Activated naive CD4-positive, alpha-beta T cell treated with anti-CD3 and anti-CD28 coated beads, Interleukin-2, amount 50 U/mL, for 24 hours (primary cell): ENCODE results near the gene RBMS2.
"Not testable (repeated sequence)": the region's sequence is repeated elsewhere in the genome, so short reads cannot be mapped to it uniquely, and the experiment has no call there.

ENCODE experiments used
- H3K27ac Mint-ChIP-seq: one replicate; pipeline ENCODE4 v1.8.0; 2021; ENCODE audit warnings: mild to moderate bottlenecking, mixed read lengths
- H3K27me3 Mint-ChIP-seq: one replicate; pipeline ENCODE4 v1.8.0; 2021; ENCODE audit warnings: mixed read lengths
- H3K36me3 Mint-ChIP-seq: one replicate; pipeline ENCODE4 v1.8.0; 2021; ENCODE audit warnings: mixed read lengths
- H3K4me1 Mint-ChIP-seq: one replicate; pipeline ENCODE4 v1.8.0; 2021; ENCODE audit warnings: mixed read lengths
- H3K4me3 Mint-ChIP-seq: one replicate; pipeline ENCODE4 v1.8.0; 2021; ENCODE audit warnings: mild to moderate bottlenecking, mixed read lengths
- H3K9me3 Mint-ChIP-seq: one replicate; pipeline ENCODE4 v1.8.0; 2021; ENCODE audit warnings: mixed read lengths

RBMS2 gene

GRCh38 chr12:56496704-56497103 is 24.9 kb upstream of the RBMS2 start:
- not testable (repeated sequence) for H3K9me3 Mint-ChIP-seq, H3K27me3 Mint-ChIP-seq, H3K36me3 Mint-ChIP-seq, H3K27ac Mint-ChIP-seq, H3K4me1 Mint-ChIP-seq
- peak overlapping the region; percentile 42 for H3K4me3 Mint-ChIP-seq

GRCh38 chr12:56498126-56498902 is 23.3 kb upstream of the RBMS2 start:
- H3K9me3 Mint-ChIP-seq, H3K4me3 Mint-ChIP-seq, H3K27me3 Mint-ChIP-seq, H3K36me3 Mint-ChIP-seq, H3K4me1 Mint-ChIP-seq, H3K27ac Mint-ChIP-seq: not testable (repeated sequence)

- not testable (repeated sequence) for H3K4me3 Mint-ChIP-seq, H3K4me1 Mint-ChIP-seq, H3K27ac Mint-ChIP-seq, H3K36me3 Mint-ChIP-seq, H3K27me3 Mint-ChIP-seq, H3K9me3 Mint-ChIP-seq
Measured at GRCh38 chr12:56499452-56499851, 22.2 kb upstream of the RBMS2 start.

GRCh38 chr12:56499879-56500278 is 21.7 kb upstream of the RBMS2 start:
- H3K27me3 Mint-ChIP-seq, H3K36me3 Mint-ChIP-seq, H3K9me3 Mint-ChIP-seq, H3K4me1 Mint-ChIP-seq, H3K4me3 Mint-ChIP-seq, H3K27ac Mint-ChIP-seq: not testable (repeated sequence)

- Mint-ChIP-seq H3K36me3 (no peaks in the 10 kb centered on the region), H3K9me3 (no peaks in the 10 kb centered on the region), H3K27ac (no peak overlapping the region), H3K27me3 (no peaks in the 10 kb centered on the region), H3K4me3 (no peak overlapping the region), H3K4me1 (peaks cover 6% of the 10 kb centered on the region)
Measured at GRCh38 chr12:56510786-56511185, 10.8 kb upstream of the RBMS2 start.

- not testable (repeated sequence) for H3K36me3 Mint-ChIP-seq, H3K4me1 Mint-ChIP-seq, H3K27ac Mint-ChIP-seq, H3K27me3 Mint-ChIP-seq, H3K9me3 Mint-ChIP-seq, H3K4me3 Mint-ChIP-seq
Measured at GRCh38 chr12:56514014-56514318, 7.7 kb upstream of the RBMS2 start.

GRCh38 chr12:56517854-56518253 is 3.8 kb upstream of the RBMS2 start:
- Mint-ChIP-seq H3K4me1 (peaks cover 38% of the 10 kb centered on the region), H3K4me3 (no peak overlapping the region), H3K36me3 (no peaks in the 10 kb centered on the region), H3K27ac (no peak overlapping the region), H3K9me3 (no peaks in the 10 kb centered on the region), H3K27me3 (no peaks in the 10 kb centered on the region)

GRCh38 chr12:56518570-56518969 is 3.0 kb upstream of the RBMS2 start:
- no peak overlapping the region for H3K27ac Mint-ChIP-seq
- H3K27me3 Mint-ChIP-seq: no peaks in the 10 kb centered on the region
- H3K4me3 Mint-ChIP-seq: no peak overlapping the region
- H3K9me3 Mint-ChIP-seq: no peaks in the 10 kb centered on the region
- H3K36me3 Mint-ChIP-seq: no peaks in the 10 kb centered on the region
- peaks cover 40% of the 10 kb centered on the region for H3K4me1 Mint-ChIP-seq

GRCh38 chr12:56520048-56520447 is 1.6 kb upstream of the RBMS2 start:
- H3K36me3 Mint-ChIP-seq: no peaks in the 10 kb centered on the region
- no peaks in the 10 kb centered on the region for H3K9me3 Mint-ChIP-seq
- no peak overlapping the region for H3K4me3 Mint-ChIP-seq
- peaks cover 40% of the 10 kb centered on the region for H3K4me1 Mint-ChIP-seq
- no peak overlapping the region for H3K27ac Mint-ChIP-seq
- H3K27me3 Mint-ChIP-seq: no peaks in the 10 kb centered on the region

GRCh38 chr12:56520506-56520905 is 1.1 kb upstream of the RBMS2 start:
- H3K4me1 Mint-ChIP-seq: peaks cover 40% of the 10 kb centered on the region
- no peaks in the 10 kb centered on the region for H3K27me3 Mint-ChIP-seq
- no peaks in the 10 kb centered on the region for H3K36me3 Mint-ChIP-seq
- no peak overlapping the region for H3K27ac Mint-ChIP-seq
- H3K4me3 Mint-ChIP-seq: no peak overlapping the region
- no peaks in the 10 kb centered on the region for H3K9me3 Mint-ChIP-seq

- H3K27ac Mint-ChIP-seq: no peak overlapping the region
- H3K9me3 Mint-ChIP-seq: no peaks in the 10 kb centered on the region
- H3K36me3 Mint-ChIP-seq: no peaks in the 10 kb centered on the region
- H3K4me1 Mint-ChIP-seq: peaks cover 40% of the 10 kb centered on the region
- H3K4me3 Mint-ChIP-seq: peak overlapping the region; percentile 78
- H3K27me3 Mint-ChIP-seq: no peaks in the 10 kb centered on the region
Measured at GRCh38 chr12:56521209-56521589, 421 bp upstream of the RBMS2 start.

GRCh38 chr12:56522411-56523193 is 982 bp downstream of the RBMS2 start:
- Mint-ChIP-seq H3K27ac (peak overlapping the region; percentile 48), H3K4me3 (peak overlapping the region; percentile 78)

GRCh38 chr12:56528846-56529245 is 7.2 kb downstream of the RBMS2 start:
- H3K4me1 Mint-ChIP-seq: peaks cover 3% of the 10 kb centered on the region
- no peaks in the 10 kb centered on the region for H3K9me3 Mint-ChIP-seq
- H3K27me3 Mint-ChIP-seq: no peaks in the 10 kb centered on the region
- H3K36me3 Mint-ChIP-seq: no peaks in the 10 kb centered on the region
- H3K27ac Mint-ChIP-seq: no peak overlapping the region
- H3K4me3 Mint-ChIP-seq: no peak overlapping the region

More at GRCh38 chr12:56522411-56523193, 982 bp downstream of the RBMS2 start:
- no peaks in the 10 kb centered on the region for H3K36me3 Mint-ChIP-seq
- H3K27me3 Mint-ChIP-seq: no peaks in the 10 kb centered on the region
- peaks cover 40% of the 10 kb centered on the region for H3K4me1 Mint-ChIP-seq
- no peaks in the 10 kb centered on the region for H3K9me3 Mint-ChIP-seq

GRCh38 chr12:56529656-56530055 is 8.0 kb downstream of the RBMS2 start:
- Mint-ChIP-seq H3K4me3 (no peak overlapping the region), H3K9me3 (no peaks in the 10 kb centered on the region), H3K4me1 (no peaks in the 10 kb centered on the region), H3K36me3 (no peaks in the 10 kb centered on the region), H3K27ac (no peak overlapping the region), H3K27me3 (no peaks in the 10 kb centered on the region)

- no peak overlapping the region for H3K27ac Mint-ChIP-seq
- no peaks in the 10 kb centered on the region for H3K4me1 Mint-ChIP-seq
- H3K4me3 Mint-ChIP-seq: no peak overlapping the region
- no peaks in the 10 kb centered on the region for H3K9me3 Mint-ChIP-seq
- no peaks in the 10 kb centered on the region for H3K36me3 Mint-ChIP-seq
- no peaks in the 10 kb centered on the region for H3K27me3 Mint-ChIP-seq
Measured at GRCh38 chr12:56530390-56531055, 8.9 kb downstream of the RBMS2 start.

- H3K4me3 Mint-ChIP-seq: no peak overlapping the region
- H3K4me1 Mint-ChIP-seq: no peaks in the 10 kb centered on the region
- H3K36me3 Mint-ChIP-seq: no peaks in the 10 kb centered on the region
- no peak overlapping the region for H3K27ac Mint-ChIP-seq
- no peaks in the 10 kb centered on the region for H3K27me3 Mint-ChIP-seq
- H3K9me3 Mint-ChIP-seq: no peaks in the 10 kb centered on the region
Measured at GRCh38 chr12:56537546-56537945, 15.9 kb downstream of the RBMS2 start.
